Fibroblast of the aortic adventitia (primary cell): ENCODE results near the gene SBF1. TPM values are rescaled to one million over a fixed set of nuclear protein-coding genes. Genes with fewer than 3 reads are reported as not detected.

Source experiments
- DNase-seq: peaks from one replicate; pipeline ENCODE4 v3.0.0-alpha.2; 2010; ENCODE audit warnings: low read depth
- H3K4me3 ChIP-seq: 2 replicates; pipeline ENCODE4 v1.5.1; 2011; ENCODE audit warnings: low read depth, mild to moderate bottlenecking, control low read depth, low read length, moderate library complexity
- total RNA-seq: library from RNA; depleted of rRNA; stranded (reverse); fragments of >200 nt; gene quantifications from 2 replicates; pipeline ENCODE4 v1.2.3, GENCODE V29; 2012; ENCODE audit warnings: low replicate concordance
- TF ChIP-seq, protein P1 (sequence below): IDR thresholded peaks from 2 replicates; pipeline ENCODE4 v1.5.1; 2011; ENCODE audit warnings: mild to moderate bottlenecking, low read length, control low read depth, inconsistent platforms; ENCODE audit not compliant: insufficient read depth

SBF1 gene
- total RNA-seq, 1 donor, result 70.9 TPM

DNA sequence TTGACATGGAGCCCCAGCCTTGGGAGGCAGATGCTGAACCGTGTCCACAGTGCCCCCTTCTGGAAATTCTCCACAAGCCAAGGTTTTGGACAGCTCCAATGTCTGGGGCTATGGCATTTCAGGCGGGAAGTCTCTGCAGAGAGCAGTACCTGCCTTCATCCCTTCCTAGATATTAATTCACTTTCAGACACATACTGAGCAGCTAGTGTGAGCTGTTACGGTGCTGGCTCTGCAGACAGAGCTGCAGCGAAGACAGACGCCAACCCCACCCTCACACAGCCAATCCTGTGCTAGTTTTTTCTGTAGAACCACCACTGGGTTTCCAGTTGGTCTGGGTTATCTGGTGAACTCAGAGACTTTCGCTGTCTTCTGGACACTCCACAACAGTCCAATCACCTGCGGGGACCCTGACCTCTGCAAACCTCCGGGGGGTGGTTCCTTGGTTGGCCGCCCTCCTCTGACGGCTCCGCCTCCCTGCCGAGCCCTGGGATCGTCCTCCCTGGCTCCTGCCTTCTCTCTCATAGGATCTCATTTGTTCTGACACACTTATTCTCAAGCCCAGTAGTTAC, 23.6 kb upstream of the SBF1 start:
- TF ChIP-seq, protein P1, sequence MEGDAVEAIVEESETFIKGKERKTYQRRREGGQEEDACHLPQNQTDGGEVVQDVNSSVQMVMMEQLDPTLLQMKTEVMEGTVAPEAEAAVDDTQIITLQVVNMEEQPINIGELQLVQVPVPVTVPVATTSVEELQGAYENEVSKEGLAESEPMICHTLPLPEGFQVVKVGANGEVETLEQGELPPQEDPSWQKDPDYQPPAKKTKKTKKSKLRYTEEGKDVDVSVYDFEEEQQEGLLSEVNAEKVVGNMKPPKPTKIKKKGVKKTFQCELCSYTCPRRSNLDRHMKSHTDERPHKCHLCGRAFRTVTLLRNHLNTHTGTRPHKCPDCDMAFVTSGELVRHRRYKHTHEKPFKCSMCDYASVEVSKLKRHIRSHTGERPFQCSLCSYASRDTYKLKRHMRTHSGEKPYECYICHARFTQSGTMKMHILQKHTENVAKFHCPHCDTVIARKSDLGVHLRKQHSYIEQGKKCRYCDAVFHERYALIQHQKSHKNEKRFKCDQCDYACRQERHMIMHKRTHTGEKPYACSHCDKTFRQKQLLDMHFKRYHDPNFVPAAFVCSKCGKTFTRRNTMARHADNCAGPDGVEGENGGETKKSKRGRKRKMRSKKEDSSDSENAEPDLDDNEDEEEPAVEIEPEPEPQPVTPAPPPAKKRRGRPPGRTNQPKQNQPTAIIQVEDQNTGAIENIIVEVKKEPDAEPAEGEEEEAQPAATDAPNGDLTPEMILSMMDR, result peak; percentile 66
- DNase-seq, result peak; percentile 58
- H3K4me3 ChIP-seq, result no peak overlapping the region

- H3K4me3 ChIP-seq, result no peak overlapping the region
- DNase-seq, result no peak
- TF ChIP-seq, protein P1, result no peak
These were observed 22.3 kb upstream of the SBF1 start for GRCh38 chr22:50497093-50497492.

GRCh38 chr22:50490531-50491308, 15.9 kb upstream of the SBF1 start:
- TF ChIP-seq, protein P1, result no peak
- no peak for DNase-seq
- H3K4me3 ChIP-seq, result no peak overlapping the region

- no peak for DNase-seq
- no peak overlapping the region for H3K4me3 ChIP-seq
- TF ChIP-seq, protein P1, result no peak
These were observed 14.8 kb upstream of the SBF1 start for GRCh38 chr22:50489363-50490243.

- DNase-seq, result no peak
These were observed 14.1 kb upstream of the SBF1 start for GRCh38 chr22:50488886-50489285.

DNA sequence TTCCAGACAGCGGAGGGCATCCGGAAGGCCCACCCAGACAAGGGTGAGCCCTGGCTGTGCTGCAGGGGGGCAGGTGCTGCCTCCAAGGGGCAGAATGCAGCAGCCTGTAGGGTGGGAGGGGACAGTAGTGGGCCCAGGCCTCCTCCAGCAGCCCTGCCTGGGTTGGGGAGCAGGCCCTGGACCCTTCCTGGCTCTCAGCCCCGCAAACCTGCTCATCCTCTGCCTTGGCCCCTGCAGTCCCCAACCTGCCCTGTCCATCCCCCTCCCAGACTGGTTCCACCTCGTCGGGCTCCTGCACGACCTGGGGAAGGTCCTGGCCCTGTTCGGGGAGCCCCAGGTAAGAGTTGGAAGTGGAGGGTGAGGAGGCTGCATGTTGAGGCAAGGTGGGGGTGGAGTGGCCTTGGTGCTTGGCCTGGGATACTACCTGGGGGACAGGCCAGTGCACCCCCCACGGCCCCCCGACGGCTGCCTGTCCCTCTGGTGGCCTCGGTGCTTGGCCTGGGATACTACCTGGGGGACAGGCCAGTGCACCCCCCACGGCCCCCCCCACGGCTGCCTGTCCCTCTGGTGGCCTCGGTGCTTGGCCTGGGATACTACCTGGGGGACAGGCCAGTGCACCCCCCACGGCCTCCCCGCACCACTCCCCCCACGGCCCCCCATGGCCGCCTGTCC, 13.3 kb upstream of the SBF1 start:
- TF ChIP-seq, protein P1, result no peak
- no peak for DNase-seq
- no peak overlapping the region for H3K4me3 ChIP-seq

More at GRCh38 chr22:50488886-50489285, 14.1 kb upstream of the SBF1 start:
- H3K4me3 ChIP-seq, result no peak overlapping the region
- TF ChIP-seq, protein P1, result no peak
